ENCODE results near the gene ZNF423.

Gene ZNF423

GRCh38 chr16:49598383-49599170, 257.3 kb downstream of the ZNF423 start:
- DNase-seq, result no peak

- no peak for DNase-seq
Measured at GRCh38 chr16:49597796-49598195, 258.1 kb downstream of the ZNF423 start.

GRCh38 chr16:49596648-49597291, 259.1 kb downstream of the ZNF423 start:
- no peak for DNase-seq

- DNase-seq, result peak; percentile 76
Measured at GRCh38 chr16:49596068-49596467, 259.8 kb downstream of the ZNF423 start.

GRCh38 chr16:49594685-49595498, 261.0 kb downstream of the ZNF423 start:
- DNase-seq, result no peak

GRCh38 chr16:49594153-49594552, 261.8 kb downstream of the ZNF423 start:
- no peak for DNase-seq

GRCh38 chr16:49593424-49594040, 262.4 kb downstream of the ZNF423 start:
- DNase-seq, result no peak

- peak; percentile 26 for DNase-seq
Measured at GRCh38 chr16:49592546-49593423, 263.1 kb downstream of the ZNF423 start.

- DNase-seq, result no peak
Measured at GRCh38 chr16:49590166-49590871, 265.6 kb downstream of the ZNF423 start.

- no peak for DNase-seq
Measured at GRCh38 chr16:49589544-49590031, 266.3 kb downstream of the ZNF423 start.

GRCh38 chr16:49588729-49589384, 267.1 kb downstream of the ZNF423 start:
- peak; percentile 62 for DNase-seq

GRCh38 chr16:49588026-49588425, 267.9 kb downstream of the ZNF423 start:
- DNase-seq, result no peak

GRCh38 chr16:49587511-49587910, 268.4 kb downstream of the ZNF423 start:
- peak; percentile 33 for DNase-seq

- DNase-seq, result no peak
Measured at GRCh38 chr16:49586466-49587450, 269.2 kb downstream of the ZNF423 start.

GRCh38 chr16:49585143-49585832, 270.6 kb downstream of the ZNF423 start:
- no peak for DNase-seq

- DNase-seq, result no peak
Measured at GRCh38 chr16:49583911-49584310, 272.0 kb downstream of the ZNF423 start.

GRCh38 chr16:49581630-49582298, 274.1 kb downstream of the ZNF423 start:
- no peak for DNase-seq

Data from fibroblast of skin of back (primary cell).